HG02870 (cell line): Measurements from ENCODE around the gene CBARP.

ENCODE experiments used
- ATAC-seq: cut with Tn5 transposase; IDR thresholded peaks from one replicate; pipeline ENCODE4 v1.9.1; 2021; ENCODE audit warnings: mild to moderate bottlenecking, moderate library complexity; ENCODE audit not compliant: unreplicated experiment

The CBARP gene

DNA sequence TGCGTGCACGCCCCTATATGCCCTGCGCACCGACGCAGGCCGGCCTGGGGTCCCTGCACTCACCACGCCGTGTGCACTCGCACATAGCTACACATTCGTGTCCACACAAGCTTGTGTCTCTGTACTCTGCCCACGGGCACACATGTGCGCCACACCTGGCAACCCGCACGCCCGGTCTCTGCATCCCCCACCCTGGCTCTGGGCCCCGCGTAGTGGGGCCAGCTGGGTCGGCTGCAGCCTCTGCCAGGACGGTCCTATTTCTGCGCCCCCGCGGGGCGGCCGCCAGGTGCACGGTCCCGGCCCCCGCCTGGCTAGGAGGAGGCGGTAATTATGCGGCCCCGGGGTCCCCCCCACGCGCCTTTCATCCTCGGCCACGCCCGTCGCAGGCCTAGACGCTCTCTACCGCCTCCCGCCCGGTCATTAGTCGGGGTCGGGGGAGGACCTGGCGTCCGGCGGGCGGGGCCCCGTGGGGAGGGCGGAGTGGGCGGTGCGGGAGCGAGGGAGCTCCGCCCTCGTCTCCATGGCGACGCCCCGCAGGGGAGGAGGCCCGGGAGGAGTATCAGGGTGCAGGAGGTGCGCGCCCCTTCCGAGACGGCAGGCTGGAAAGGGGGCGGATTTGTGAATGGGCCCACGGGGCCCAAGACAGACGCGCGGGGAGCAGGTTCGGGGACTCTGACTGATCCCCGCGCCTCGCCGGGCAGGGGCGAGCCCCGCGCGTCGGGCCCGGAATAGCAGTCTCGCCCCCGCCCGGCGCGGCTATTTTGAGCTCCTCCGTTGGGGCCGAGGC, 28.5 kb upstream of the CBARP start:
- ATAC-seq = no peak

DNA sequence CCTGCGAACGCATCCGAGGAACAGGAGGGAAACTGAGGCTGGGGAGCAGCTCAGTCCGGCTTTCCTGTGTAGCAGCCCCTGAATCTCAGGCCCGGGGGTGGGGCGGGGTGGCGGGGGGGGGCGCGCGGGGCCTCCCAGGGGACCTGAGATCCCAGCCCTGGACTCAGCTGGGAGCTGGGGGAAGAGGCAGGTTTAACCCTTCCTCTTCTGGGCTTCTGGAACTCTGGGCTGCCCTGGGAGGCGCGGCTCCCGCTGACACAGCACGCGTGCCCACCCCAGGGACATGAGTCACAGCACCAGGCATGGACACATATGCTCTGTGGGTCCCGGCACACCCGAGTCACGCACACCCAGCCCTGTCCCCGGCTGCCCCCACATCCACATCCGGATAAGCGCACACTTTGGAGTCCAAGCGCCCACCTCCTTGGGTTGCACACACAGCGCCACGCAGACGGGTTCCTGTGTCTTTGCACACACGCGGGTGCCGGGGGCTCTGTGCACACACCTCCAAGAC, 27.9 kb upstream of the CBARP start:
- no peak for ATAC-seq

DNA sequence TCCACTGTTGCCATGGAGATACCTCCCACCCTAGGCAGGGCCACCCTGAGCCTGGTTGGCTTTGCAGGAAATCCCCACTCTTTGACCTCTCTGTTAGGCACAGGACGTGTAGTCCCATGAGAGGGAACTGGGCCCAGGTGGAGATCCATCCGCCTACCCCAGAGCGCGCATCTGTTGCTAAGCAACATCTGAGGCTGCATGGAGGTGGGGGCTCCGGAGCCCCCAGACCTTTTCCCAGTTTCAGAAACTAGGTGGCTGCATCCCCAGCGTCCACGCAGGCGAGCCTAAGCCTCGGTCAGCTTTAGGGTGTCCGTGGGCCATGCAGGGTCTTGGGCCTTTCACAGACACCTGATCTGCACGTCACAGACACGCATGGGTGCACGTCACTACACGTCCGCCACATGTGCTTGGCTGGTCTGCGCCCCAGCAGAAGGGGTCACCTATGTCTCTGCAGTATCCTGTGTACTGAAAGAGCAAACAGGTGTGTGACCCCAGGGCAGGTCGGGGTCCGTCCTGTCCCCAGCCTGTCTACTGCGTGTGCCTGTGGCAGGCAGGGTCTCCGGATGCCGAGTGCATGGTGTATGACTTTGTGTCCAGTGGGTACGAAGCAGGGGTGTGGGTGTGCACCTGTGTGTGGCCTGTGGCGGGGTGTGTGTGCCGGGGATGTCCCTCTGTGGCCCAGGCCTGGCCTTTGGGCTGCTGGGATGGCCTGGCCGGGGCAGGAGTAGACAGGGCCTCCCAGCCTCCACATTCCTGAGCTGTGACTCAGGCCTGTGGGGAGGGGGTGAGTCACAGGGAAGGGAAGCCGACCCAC, 27.2 kb upstream of the CBARP start:
- no peak for ATAC-seq

DNA sequence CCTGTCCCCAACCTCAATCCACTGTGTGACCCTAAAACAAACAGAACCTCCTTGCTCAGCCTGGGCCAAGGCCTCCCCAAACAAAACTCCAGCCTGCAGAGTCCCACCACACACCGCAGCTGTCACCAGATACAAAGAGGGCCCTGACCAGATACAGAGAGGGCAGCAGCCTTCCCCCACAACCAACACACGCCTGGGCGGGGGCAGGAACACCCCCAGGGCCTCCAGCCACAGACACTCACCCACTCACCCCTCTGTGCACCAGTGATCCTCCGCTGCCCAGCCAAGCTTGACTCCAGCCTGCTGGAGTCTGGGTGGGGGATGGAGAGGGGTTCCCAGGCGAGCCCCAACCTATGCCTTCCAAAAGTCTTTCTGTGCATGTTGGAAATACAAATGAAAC, 25.4 kb upstream of the CBARP start:
- no peak for ATAC-seq

DNA sequence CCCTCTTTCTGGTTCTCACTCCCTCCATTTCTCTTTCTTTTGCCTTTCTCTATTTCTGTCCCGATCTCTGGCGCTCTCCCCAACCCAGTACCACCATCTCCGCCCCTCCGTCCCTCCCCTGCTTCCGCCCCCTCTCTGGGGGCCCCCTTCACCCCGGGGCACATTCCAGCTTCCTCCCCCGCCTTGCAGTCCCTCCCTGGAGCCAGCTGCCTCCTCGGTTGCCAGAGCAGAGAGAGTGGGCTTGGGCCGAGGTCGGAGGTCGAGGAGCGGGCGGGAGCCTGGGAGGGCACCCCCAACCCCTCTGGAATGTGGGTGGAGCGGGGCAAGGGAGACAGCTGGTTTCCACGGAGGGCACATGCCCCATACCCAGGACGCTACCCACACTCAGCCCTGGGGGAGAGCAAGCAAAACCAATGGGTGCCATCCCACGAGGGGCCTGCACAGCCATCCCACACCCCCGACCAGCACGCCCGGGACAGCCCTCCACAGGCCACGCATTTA, 24.9 kb upstream of the CBARP start:
- no peak for ATAC-seq

DNA sequence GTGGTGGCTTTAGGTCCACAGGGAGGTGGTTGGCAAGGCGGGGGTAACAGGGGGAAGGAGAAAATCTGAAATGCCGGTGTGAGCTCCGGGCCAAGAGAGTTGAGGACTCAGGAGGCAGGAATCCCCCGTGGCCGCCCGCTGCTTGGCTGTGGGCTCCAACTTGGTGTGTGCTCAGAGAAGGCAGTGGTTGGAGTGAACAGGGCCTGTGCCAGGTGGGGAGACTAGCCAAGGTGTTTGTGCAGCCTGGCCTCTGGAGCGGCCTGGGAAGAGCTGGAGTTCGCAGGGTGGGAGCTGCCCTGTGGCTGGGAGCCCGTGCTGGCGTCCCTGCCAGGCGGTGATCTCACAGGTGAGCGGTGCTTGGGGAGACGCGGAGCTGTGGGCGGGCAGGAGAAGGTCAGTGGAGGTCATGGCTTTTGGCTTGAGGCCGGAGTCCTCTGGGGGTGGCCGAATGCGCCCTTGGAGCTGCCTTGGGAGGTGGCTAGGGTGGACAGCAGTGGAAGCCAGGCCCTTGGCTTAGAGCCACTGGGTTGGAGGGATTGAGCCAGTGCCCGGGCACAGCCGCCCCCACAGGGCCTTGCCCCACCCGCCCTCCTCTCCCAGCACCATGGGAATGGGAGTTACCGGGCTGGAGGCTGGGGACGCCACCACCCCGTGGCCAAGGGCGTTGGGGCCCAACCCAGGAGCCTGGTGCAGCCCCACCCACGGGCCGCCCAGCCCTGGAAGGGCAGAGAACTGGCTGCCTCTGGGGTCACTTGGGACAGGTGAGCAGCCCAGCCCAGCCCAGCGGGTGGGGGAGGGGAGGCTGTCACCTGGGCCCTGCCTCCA, 24.2 kb upstream of the CBARP start:
- ATAC-seq = no peak

DNA sequence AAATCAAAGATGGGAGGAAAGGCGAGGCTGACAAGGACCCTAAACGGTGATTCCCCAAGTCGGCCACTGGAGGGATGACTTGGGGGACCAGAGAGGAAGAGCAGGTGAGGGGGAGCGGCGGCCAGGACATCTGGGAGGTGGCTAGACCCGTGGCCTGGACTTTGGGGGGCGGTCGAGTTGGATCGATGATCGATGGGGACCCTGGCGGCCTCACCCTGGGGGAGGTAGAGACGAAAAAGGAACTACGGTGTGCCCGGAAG, 23.7 kb upstream of the CBARP start:
- no peak for ATAC-seq

DNA sequence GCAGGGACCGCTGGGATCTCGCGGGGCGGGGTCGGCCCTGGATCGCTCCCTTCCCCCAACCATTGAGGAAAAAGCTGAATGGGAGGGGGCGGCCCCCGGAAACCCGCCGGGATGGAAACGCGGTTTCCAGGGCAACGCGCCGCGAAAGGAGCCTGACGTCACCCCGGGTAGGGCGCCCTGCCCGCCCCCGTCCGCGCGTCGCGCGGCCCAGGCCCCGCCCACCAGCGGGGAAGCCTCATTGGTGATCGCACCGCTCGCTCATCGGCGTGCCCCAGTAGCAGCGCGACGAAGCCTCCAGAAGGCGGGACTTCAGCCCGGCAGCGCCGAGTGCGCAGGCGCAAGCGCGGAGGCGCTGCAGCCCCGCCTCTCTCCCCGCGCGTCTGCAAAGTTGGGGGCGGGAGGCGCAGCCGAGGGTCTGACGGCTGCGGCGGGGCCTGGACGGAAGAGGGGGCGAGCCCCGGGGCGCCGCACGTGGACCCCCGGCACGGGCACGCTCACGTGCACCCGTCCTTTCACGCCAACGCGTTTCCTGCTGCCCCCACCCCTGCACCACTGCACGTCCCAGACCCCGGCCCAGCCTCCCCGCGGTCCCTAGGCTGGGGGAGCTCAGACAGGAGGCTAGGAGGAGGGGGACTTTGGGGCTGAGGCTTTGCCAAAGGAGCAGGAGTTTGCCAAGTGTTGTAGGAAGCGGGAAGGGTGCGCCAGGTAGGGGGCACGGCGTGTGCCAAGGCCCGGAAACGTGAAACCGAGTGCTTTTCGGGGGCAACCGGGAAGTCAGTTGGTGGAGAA, 23.1 kb upstream of the CBARP start:
- ATAC-seq = peak; percentile 55

DNA sequence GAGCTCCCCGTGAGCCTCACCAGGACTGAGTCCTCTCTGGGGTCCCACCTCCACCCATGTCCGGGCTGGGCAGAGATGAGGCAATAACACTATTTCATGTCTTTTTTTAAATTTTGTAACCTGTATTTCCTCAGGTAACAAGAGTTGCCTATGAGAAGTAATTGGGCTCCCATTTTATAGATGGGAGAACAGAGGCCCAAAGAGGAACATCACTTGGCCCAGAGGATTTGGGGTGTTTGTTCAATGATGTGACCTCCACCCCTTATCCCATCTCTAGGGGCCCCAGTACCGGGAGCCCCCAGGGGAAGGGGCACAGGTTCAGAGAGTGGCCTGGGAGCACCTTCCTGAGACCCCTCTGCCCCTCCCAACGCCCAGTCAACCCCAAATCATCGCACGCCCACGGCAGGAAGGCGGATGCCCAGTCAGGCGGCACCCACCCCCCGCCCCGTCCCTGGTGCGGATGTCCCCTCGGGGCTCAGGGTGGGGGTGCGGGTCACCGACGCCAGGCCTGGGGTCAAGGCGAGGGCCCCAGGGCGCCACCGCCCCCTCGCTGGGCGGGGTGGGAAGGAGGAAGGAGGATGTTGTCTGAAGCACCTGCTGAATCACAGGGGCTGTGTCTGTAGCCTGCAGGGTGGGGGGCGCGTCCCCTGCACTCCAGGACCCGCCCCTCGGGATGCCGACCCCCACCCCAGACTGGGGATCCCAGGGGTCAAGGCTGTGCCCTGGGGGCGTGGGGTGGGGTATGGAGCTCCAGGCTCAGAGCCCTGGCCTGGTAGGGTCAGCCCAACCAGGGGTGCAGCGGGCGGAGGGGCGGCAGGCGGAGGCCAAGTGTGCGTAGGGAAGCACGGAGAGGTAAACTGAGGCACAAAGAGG, 22.3 kb upstream of the CBARP start:
- ATAC-seq = no peak

DNA sequence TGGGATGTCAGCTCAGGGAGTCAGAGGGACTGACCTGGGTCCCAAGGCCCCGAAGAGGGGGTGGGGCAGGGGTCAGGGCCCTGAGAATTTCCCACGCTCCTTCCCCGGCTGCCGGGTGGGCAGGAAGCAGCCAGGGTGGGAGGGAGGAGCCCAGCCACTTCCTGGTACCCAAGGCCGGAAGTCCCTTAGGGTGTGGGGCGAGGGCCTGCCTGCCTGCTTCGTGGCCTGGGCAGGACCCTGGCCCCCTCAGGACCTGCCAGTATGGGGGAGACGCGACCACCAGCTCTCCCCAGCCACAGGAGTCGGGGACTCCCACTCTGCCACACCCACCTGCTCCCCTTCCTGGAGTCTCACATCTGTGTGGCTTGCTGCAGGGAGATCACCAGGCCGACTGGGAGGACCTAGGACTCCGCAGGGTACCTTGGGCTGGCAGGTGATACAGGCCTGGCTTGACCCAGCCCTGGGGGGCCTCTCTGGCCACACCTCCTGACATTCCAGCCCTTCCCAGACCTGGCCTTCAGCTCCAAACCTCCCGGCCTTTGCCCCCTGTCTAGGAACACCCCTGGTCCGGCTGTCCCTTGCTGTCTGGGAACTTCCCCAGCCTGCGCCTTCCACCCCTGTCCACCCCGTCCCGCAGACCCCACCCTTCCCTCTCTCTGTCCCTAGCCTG, 21.5 kb upstream of the CBARP start:
- no peak for ATAC-seq

DNA sequence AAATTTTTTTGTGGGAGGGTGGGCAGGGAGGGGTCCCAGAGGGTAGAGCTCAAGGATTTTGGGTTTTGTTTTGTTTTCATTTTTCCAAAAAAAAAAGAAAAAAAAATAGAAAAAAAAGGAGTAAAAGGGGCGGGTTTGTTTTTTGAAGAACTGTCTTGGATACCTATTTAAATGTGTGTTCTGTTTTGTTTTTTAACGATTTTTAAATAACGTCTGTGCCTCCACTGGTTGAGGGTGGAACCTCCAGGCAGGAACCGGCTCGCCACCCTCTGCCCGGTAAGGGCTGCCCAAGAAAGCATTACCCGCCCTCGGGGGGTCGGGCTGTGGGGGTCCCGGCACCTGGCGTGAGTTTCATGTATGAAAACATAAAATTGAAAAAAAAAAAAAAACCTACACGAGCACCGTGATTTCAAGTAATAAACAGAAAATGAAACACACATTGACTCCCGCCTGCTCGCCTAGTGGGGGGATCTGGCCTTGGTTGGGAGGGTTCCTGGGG, 21.0 kb upstream of the CBARP start:
- ATAC-seq = no peak

DNA sequence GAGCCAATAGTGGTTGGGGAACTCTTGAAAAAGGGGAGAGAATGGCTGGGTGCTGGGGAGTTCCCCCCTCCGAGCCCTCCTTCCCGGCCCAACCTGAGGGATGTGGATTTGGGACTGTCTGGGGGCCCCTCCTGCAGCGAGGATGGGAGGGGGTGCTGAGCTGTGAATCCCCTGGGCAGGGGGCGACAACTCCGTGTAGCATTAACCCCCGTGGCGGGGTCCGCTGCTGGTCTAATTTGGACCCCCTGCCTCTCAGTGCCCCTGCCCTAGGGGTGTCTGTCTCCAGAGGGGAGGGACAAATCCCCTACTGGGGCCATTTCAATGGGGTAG, 20.3 kb upstream of the CBARP start:
- no peak for ATAC-seq

DNA sequence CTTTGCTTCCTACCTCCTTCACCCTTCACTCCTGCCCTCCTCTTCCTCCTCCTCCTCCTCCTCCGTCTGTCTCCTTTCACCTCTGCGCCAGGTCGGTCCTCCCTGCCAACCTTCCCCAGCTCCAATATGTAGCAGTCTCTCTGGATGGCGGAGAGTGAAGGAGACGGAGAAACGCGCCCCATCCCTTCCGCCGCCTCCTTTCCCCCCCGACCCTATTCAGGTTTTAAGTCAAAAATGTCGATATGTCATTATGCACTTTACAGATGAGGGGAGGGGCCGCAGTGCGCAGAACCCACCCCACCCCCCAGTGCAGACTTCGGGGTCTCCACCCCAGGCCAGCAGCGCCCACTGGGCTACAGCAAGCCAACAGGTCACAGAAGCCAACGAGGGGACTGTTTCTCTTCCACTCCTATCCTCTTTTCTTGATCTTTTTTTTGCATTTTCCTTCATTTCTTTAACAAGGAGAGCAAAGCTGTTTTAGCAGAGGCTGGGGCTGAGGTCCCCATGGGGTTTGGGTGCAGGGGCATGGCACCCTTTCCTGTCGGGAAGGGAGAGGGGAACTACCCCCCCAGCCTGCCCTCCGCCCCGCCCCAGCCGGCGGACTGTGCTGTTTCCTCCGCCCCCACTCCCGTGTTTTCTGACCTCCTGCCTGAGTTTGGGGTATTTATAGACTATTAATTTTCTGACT, 19.8 kb upstream of the CBARP start:
- ATAC-seq = no peak

DNA sequence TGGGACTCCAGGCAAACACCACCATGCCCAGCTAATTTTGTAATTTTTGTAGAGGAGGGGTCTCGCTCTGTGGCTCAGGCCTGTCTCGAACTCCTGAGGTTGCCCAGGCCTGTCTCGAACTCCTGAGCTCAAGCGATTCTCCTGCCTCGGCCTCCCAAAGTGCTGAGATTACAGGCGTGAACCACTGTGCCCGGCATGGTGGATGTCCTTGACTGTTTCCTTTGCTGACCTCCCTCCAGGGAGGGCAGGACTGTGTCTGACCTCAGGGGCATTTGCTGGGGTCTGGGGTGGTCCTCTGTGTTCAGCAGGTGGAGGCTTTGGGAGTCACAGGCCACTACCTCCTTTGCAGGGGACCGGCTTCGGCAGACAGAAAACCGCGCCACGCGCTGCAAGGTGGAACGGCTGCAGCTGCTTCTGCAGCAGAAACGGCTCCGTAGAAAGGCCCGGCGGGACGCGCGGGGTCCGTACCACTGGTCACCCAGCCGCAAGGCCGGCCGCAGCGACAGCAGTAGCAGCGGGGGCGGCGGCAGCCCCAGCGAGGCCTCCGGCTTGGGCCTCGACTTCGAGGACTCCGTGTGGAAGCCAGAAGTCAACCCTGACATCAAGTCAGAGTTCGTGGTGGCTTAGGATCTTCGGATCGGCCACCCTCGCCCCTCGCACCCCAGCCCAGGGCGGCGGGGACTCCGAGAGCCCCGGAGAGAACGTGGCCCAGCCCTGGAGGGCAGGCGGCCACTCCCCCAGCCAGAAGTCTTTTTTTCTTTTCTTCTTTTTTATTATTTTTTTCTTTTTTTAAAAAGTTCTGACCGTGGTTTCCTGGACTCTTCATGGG, 19.1 kb upstream of the CBARP start:
- ATAC-seq = no peak

DNA sequence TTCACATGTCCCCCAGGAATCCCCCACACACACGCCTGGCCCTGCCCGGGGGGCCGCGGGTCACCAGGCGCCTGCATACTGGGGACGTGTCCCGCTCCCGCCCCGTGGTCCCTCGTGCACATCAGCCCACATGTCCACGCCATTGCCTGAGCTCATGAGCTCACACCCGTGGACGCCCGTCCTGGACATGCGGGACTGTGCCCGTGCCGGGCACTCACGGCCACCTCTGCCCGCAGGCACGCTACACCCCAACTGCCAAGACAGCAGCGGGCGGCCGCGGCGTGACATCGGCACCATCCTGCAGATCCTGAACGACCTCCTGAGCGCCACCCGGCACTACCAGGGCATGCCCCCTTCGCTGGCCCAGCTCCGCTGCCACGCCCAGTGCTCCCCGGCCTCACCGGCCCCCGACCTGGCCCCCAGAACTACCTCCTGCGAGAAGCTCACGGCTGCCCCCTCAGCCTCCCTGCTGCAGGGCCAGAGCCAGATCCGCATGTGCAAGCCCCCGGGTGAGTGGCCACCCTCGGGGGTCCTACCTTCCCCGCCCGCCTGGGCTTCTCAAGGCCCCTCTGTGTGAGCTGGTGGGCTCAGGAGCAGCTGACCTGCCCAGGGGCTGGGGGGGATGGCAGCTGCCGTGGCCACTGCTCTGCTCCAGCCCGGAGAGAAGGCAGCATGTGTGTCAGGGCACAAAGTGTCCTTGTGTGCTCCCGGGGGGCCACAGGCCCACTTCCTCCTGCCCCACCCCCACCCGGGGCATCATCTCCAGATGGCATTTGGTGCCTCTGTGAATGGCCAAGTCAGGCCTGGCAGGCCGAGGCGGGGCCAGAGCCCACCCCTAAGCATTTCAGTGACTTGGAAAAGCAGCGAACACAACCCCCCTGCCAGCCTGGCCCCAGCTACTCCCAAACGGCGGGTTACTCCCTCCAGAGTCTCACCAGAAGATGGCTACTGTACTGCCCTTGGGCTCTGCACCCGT, 17.7 kb upstream of the CBARP start:
- no peak for ATAC-seq

DNA sequence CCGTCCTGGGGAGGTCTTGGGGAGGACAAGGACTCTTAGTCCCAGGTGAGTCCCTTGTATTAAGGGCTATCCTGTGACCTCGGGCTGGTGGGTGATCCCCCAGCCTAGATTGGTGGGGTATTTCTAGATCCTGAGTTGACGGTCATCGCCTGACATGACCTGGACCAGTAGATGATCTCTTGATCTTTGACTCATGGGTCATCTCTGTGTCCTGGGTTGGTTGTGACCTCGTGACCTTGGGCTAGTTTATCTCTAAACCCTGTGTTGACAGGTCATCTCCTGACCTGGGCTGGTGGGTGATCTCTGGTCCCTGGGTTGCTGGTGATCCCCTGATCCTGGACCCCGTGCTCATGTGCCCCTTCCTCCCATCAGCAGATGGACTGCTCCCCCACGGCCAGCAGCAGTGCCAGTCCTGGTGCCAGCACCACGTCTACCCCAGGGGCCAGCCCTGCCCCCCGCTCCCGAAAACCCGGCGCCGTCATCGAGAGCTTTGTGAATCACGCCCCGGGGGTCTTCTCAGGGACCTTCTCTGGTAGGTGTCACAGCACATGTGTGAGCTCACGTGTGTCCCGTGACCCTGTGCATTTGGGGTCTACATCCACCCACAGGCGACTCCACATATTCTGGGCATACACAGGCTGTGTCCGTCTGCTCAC, 16.9 kb upstream of the CBARP start:
- no peak for ATAC-seq
